ENCODE results near the gene DKC1. TPM values are rescaled to one million over a fixed set of nuclear protein-coding genes. Genes with fewer than 3 reads are reported as not detected.

The DKC1 gene
- total and polyA plus RNA-seq, 2 donors (not counting 3 experiments of a cell fraction or from before 2014, with no cell fraction given), result 28.6 to 69.1 TPM

GRCh38 chrX:154799556-154800348 lies 37.1 kb downstream of the DKC1 start:
- Histone ChIP-seq H3K27ac (ENCODE audit: insufficient read depth, low read depth, low read length) (peak overlapping the region; percentile 91), H3K4me1 (ENCODE audit: control insufficient read depth, extremely low read depth, insufficient read depth, low read length) (peaks cover 35% of the 10 kb centered on the region), H3K9me3 (replicated peaks; ENCODE audit: control insufficient read depth, insufficient read depth, low read length) (no peaks in the 10 kb centered on the region), H3K9ac (replicated peaks; ENCODE audit: extremely low read depth, insufficient read depth, low read length) (peak overlapping the region; percentile 11), H2AFZ (ENCODE audit: low read depth, low read length) (no peak overlapping the region), H3K27me3 (ENCODE audit: control insufficient read depth in 2 of 2, insufficient read depth in 2 of 2, low read length in 2 of 2) (no peaks in the 10 kb centered on the region), H4K20me1 (replicated peaks; ENCODE audit: control insufficient read depth, extremely low read depth, insufficient read depth, low read length) (no peaks in the 10 kb centered on the region), H3K79me2 (ENCODE audit: control insufficient read depth, insufficient read depth, low read length) (peaks cover 2% of the 10 kb centered on the region), H3K36me3 (ENCODE audit: control insufficient read depth in 2 of 2, extremely low read depth in 1 of 2, insufficient read depth in 2 of 2, low read length in 2 of 2) (no peaks in the 10 kb centered on the region), H3K9me1 (replicated peaks; ENCODE audit: control insufficient read depth, extremely low read depth, insufficient read depth, low read length) (no peaks in the 10 kb centered on the region), H3K4me3 (replicated peaks in 1 of 3; ENCODE audit: insufficient read depth in 1 of 3, low read depth in 1 of 3, low read length in 3 of 3) (no peak overlapping the region), H3K4me2 (ENCODE audit: insufficient read depth, low read length) (peak overlapping the region; percentile 10)
- DNase-seq (ENCODE audit: low read depth, low spot score), result peak; percentile 91
- no TSS peak for BruUV-seq (replicated peaks)
- intact Hi-C loops (cut with micrococcal nuclease) (loop anchor here (1.0 kb wide), 1 partner anchor 37 kb away; the partner anchor contains the start of gene DKC1), dilution Hi-C loops (cut with MboI; ENCODE audit: extremely low pct_ligation_motif_present, low sequenced_read_pairs) (no loop called here)
- CTCF ChIA-PET, result interaction anchor here (0.7 to 1.5 kb wide), 3 partner anchors 16 to 118 kb away, joined by 3 to 4 read pairs (median 3); no protein-coding TSS in a partner anchor
- POLR2A ChIA-PET, result no interaction called here
- FAIRE-seq, result peak; percentile 94
- peak; percentile 38 for TF ChIP-seq MAX (IDR thresholded peaks at IDR 0.05; ENCODE audit: insufficient read depth, insufficient read length)
- peak; percentile 33 for TF ChIP-seq POLR2AphosphoS5 (IDR thresholded peaks at IDR 0.05; ENCODE audit: insufficient read depth, low read depth, low read length)
- TF ChIP-seq JUN (IDR thresholded peaks at IDR 0.05; ENCODE audit: borderline replicate concordance, insufficient read depth, insufficient read length, low read depth), result no peak

- intact Hi-C loops (cut with micrococcal nuclease), result no loop called here
Measured at GRCh38 chrX:154800478-154801210, 38.0 kb downstream of the DKC1 start.

More at GRCh38 chrX:154800478-154801210, 38.0 kb downstream of the DKC1 start:
- FAIRE-seq (peak; percentile 15), DNase-seq (ENCODE audit: low read depth, low spot score) (peak; percentile 21)
- no peak for TF ChIP-seq POLR2AphosphoS5 (IDR thresholded peaks at IDR 0.05; ENCODE audit: insufficient read depth, low read depth, low read length)
- TF ChIP-seq MYC (IDR thresholded peaks at IDR 0.05; ENCODE audit: low read depth, low read length), result no peak
- no peak for TF ChIP-seq JUN (IDR thresholded peaks at IDR 0.05; ENCODE audit: borderline replicate concordance, insufficient read depth, insufficient read length, low read depth)
- TF ChIP-seq CTCF (IDR thresholded peaks at IDR 0.05; ENCODE audit: extremely low read depth in 1 of 2, insufficient read depth in 1 of 2, low read depth in 1 of 2, low read length in 2 of 2), result no peak
- no peak for TF ChIP-seq GATA2 (IDR thresholded peaks at IDR 0.05; ENCODE audit: insufficient read depth, insufficient read length, low read depth, low read length)
- no peak for TF ChIP-seq POLR2A (IDR thresholded peaks at IDR 0.05; ENCODE audit: low read depth, low read length)
- TF ChIP-seq MAX (IDR thresholded peaks at IDR 0.05; ENCODE audit: insufficient read depth, insufficient read length), result no peak
- TF ChIP-seq FOS (IDR thresholded peaks at IDR 0.05; ENCODE audit: borderline replicate concordance, insufficient read depth, low read length), result no peak
- no peak for TF ChIP-seq EZH2 (IDR thresholded peaks at IDR 0.05; ENCODE audit: borderline replicate concordance, low read depth, low read length, severe bottlenecking)
- ChIA-PET POLR2A (no interaction called here), CTCF (interaction anchor here (0.7 to 0.8 kb wide), 2 partner anchors 16 to 117 kb away, joined by 3 read pairs; no protein-coding TSS in a partner anchor)
- Histone ChIP-seq H3K4me3 (replicated peaks in 1 of 3; ENCODE audit: insufficient read depth in 1 of 3, low read depth in 1 of 3, low read length in 3 of 3) (no peak overlapping the region), H3K9me3 (replicated peaks; ENCODE audit: control insufficient read depth, insufficient read depth, low read length) (no peaks in the 10 kb centered on the region), H2AFZ (ENCODE audit: low read depth, low read length) (no peak overlapping the region), H3K36me3 (ENCODE audit: control insufficient read depth in 2 of 2, extremely low read depth in 1 of 2, insufficient read depth in 2 of 2, low read length in 2 of 2) (no peaks in the 10 kb centered on the region), H3K9me1 (replicated peaks; ENCODE audit: control insufficient read depth, extremely low read depth, insufficient read depth, low read length) (no peaks in the 10 kb centered on the region), H3K9ac (replicated peaks; ENCODE audit: extremely low read depth, insufficient read depth, low read length) (no peak overlapping the region), H3K4me1 (ENCODE audit: control insufficient read depth, extremely low read depth, insufficient read depth, low read length) (peaks cover 38% of the 10 kb centered on the region), H3K27me3 (ENCODE audit: control insufficient read depth in 2 of 2, insufficient read depth in 2 of 2, low read length in 2 of 2) (no peaks in the 10 kb centered on the region), H3K79me2 (ENCODE audit: control insufficient read depth, insufficient read depth, low read length) (peaks cover 2% of the 10 kb centered on the region), H4K20me1 (replicated peaks; ENCODE audit: control insufficient read depth, extremely low read depth, insufficient read depth, low read length) (no peaks in the 10 kb centered on the region), H3K4me2 (ENCODE audit: insufficient read depth, low read length) (peak overlapping the region; percentile 10), H3K27ac (ENCODE audit: insufficient read depth, low read depth, low read length) (peak overlapping the region; percentile 91)
- dilution Hi-C loops (cut with MboI; ENCODE audit: extremely low pct_ligation_motif_present, low sequenced_read_pairs), result no loop called here
- no TSS peak for BruUV-seq (replicated peaks)

All from endothelial cell of umbilical vein (primary cell).